ENCODE data around the gene DDX51. TPM values are rescaled to one million over a fixed set of nuclear protein-coding genes. Genes with fewer than 3 reads are reported as not detected.

DDX51 gene
- total RNA-seq, 1 donor from 2014 or later, result 9.6 TPM

- Mint-ChIP-seq H3K9me3 (ENCODE audit: low read depth) (no peaks in the 10 kb centered on the region), H3K27ac (ENCODE audit: unreplicated experiment) (no peak overlapping the region), H3K27me3 (ENCODE audit: low read depth) (peaks cover 52% of the 10 kb centered on the region), H3K36me3 (ENCODE audit: low read depth) (no peaks in the 10 kb centered on the region), H3K4me3 (ENCODE audit: unreplicated experiment) (no peak overlapping the region), H3K4me1 (ENCODE audit: low read depth) (no peaks in the 10 kb centered on the region)
- DNase-seq (ENCODE audit: low spot score), result no peak
- TF ChIP-seq CTCF (IDR thresholded peaks at IDR 0.05), result no peak
Measured at GRCh38 chr12:132176920-132177551, 32.9 kb upstream of the DDX51 start.

- no peak for TF ChIP-seq CTCF (IDR thresholded peaks at IDR 0.05)
- Mint-ChIP-seq H3K4me1 (ENCODE audit: low read depth) (no peaks in the 10 kb centered on the region), H3K27ac (ENCODE audit: unreplicated experiment) (no peak overlapping the region), H3K4me3 (ENCODE audit: unreplicated experiment) (no peak overlapping the region), H3K36me3 (ENCODE audit: low read depth) (no peaks in the 10 kb centered on the region), H3K27me3 (ENCODE audit: low read depth) (peaks cover 54% of the 10 kb centered on the region), H3K9me3 (ENCODE audit: low read depth) (no peaks in the 10 kb centered on the region)
- no peak for DNase-seq (ENCODE audit: low spot score)
Measured at GRCh38 chr12:132176385-132176919, 32.3 kb upstream of the DDX51 start.

- no peak overlapping the region for H3K27ac Mint-ChIP-seq (ENCODE audit: unreplicated experiment)
- DNase-seq (ENCODE audit: low spot score), result no peak
- peaks cover 48% of the 10 kb centered on the region for H3K27me3 Mint-ChIP-seq (ENCODE audit: low read depth)
- H3K9me3 Mint-ChIP-seq (ENCODE audit: low read depth), result no peaks in the 10 kb centered on the region
- H3K4me3 Mint-ChIP-seq (ENCODE audit: unreplicated experiment), result no peak overlapping the region
- no peaks in the 10 kb centered on the region for H3K36me3 Mint-ChIP-seq (ENCODE audit: low read depth)
- H3K4me1 Mint-ChIP-seq (ENCODE audit: low read depth), result no peaks in the 10 kb centered on the region
- TF ChIP-seq CTCF (IDR thresholded peaks at IDR 0.05), result no peak
Measured at GRCh38 chr12:132175496-132176384, 31.6 kb upstream of the DDX51 start.

GRCh38 chr12:132174839-132175490 lies 30.8 kb upstream of the DDX51 start:
- no peak for TF ChIP-seq CTCF (IDR thresholded peaks at IDR 0.05)
- Mint-ChIP-seq H3K4me3 (ENCODE audit: unreplicated experiment) (no peak overlapping the region), H3K36me3 (ENCODE audit: low read depth) (no peaks in the 10 kb centered on the region), H3K27ac (ENCODE audit: unreplicated experiment) (no peak overlapping the region), H3K9me3 (ENCODE audit: low read depth) (no peaks in the 10 kb centered on the region), H3K4me1 (ENCODE audit: low read depth) (no peaks in the 10 kb centered on the region), H3K27me3 (ENCODE audit: low read depth) (peaks cover 55% of the 10 kb centered on the region)
- no peak for DNase-seq (ENCODE audit: low spot score)
